Measurements from ENCODE around the gene GJA3.
A peak's percentile ranks its signal among the peaks of the same experiment; 100 is the strongest.

GJA3 gene

DNA sequence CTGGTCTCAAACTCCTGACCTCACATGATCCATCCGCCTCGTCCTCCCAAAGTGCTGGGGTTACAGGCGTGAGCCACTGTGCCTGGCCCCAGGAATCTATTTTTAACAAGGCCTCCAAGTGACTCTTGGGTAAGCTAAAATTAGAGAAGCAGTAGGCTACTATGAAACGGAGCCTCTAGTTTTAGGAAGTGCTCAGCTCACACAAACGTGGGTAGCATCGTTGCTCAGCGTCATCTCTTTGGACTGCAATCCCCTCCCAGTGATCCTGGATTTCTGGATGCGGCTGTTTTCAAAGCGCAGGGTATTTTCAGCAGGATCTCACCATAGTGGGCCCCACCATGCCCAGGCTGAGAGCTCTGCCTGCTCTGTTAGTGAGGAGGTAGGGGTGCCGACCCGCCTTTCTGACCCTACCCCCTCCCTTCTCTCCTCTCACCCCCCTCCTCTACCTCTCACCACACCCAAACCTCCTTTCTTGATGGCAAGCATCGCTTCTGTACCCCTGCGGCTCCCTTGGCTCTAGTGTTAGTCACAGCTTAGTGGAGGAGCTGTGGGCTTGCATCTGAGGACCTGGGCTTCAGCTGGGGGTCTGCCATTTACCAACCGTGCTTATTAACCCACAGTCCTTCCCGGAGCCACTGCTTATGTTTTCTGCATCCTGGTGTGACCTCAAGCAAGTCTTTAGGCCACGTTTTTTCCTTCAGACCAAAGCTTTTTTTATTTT, 34.2 kb downstream of the GJA3 start:
- DNase-seq: no peak

DNA sequence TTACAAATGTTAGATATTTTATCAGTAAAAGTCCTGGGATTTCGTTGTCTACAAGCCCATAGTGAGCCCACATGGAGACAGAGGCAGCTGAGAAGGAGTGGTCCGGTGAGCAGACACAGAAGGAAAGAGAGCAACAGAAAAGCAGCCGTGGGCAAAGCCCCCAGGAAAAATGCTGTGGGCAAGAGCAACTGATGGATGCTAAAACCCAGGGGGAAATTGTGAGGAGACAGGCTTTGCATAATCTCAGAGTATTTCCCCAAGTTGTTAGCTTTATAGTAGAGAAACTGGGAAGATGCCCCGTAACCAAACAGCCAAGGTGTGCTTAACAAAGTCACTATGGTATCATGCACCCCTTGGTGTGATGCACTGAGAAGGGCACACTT, 35.1 kb downstream of the GJA3 start:
- no peak for DNase-seq

GRCh38 chr13:20125129-20125782, 35.6 kb downstream of the GJA3 start:
- DNase-seq: no peak

GRCh38 chr13:20124303-20124702, 36.5 kb downstream of the GJA3 start:
- DNase-seq: no peak

- no peak for DNase-seq
These were observed 39.7 kb downstream of the GJA3 start for GRCh38 chr13:20121159-20121525.

GRCh38 chr13:20119960-20120359, 40.9 kb downstream of the GJA3 start:
- no peak for DNase-seq

- peak; percentile 81 for DNase-seq
These were observed 42.3 kb downstream of the GJA3 start for GRCh38 chr13:20118268-20119140.

DNA sequence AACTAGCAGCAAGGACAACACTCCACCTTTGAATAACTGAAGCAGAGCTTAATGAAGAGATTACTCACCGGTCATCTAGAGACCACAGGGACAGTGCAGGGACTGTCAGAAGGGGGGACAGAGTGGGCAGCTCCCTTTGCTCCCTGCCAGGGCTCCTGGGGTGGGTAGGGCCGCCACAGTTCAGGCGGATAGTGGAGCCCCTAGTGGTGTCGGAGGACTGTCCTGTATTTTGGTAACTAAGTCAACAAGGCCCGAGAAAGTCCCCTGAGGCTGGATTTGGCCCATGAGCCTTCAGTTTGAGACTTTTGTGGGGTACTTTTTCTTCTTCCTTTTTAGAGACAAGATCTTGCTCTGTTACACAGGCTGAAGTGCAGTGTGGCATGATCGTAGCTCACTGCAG, 44.6 kb downstream of the GJA3 start:
- DNase-seq: no peak

DNA sequence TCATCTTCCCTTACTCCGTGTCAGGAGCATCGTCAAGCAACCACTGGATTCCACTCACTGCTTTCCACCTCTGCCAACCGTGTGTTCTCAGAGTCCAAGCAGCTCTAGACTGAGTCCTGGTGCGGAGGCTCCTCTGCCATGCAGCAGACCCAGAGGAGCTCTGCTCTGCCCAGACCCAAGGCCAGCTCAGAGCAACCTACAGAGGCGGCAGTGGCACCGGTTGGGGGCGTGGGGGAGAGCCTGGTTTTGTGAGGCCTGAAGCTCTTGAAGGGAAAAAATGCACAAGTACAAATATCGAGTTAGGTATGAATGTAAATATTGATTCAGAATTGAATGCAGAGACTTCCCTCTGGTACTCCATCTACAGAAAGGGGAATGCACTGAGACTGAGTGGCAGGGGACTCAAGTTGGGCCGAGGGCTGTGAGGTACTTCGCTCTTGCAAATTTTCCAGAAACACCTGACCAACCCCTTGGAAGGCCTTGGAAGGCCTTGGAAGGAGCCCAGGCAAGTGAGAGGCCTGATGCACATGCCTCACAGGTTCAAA, 46.7 kb downstream of the GJA3 start:
- no peak for DNase-seq

DNA sequence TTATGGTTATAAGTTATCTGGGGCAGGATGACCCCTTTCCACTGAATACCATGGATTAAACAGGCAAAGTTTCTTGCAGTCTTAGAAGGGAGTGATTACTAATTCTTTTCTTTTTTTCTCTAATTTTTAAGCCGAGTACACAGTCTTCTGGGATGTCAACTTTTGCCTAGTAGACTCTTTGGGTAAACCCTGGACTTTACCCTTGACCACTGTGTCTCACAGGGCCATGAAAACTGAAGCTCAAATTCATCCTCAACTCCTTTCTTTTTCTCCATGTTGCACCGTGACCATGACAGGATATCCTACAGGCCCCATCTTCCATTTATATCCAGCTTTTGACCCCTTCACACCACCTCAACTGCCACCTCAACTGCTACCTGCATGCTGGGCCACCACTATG, 51.8 kb downstream of the GJA3 start:
- no peak for DNase-seq

DNA sequence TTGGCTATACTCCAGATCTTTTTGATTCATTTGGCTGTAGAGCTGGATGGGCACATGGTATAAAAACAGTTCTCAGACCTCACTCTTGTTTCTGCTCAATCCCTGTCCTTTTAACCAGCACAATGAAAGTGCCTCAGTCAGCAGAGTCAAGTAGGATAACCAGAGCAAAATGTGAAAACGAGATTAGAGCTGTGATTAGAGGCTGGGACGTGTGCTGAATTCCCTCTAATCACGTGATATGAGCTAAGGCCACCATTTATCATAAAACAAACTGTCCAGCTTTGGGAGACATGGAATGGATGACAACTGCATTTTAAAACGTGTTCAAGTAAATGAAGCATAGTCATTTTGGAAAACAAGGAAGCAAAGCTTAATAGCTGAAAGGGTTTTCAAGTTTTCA, 54.1 kb downstream of the GJA3 start:
- DNase-seq: no peak

GRCh38 chr13:20105161-20105689, 55.6 kb downstream of the GJA3 start:
- no peak for DNase-seq

DNA sequence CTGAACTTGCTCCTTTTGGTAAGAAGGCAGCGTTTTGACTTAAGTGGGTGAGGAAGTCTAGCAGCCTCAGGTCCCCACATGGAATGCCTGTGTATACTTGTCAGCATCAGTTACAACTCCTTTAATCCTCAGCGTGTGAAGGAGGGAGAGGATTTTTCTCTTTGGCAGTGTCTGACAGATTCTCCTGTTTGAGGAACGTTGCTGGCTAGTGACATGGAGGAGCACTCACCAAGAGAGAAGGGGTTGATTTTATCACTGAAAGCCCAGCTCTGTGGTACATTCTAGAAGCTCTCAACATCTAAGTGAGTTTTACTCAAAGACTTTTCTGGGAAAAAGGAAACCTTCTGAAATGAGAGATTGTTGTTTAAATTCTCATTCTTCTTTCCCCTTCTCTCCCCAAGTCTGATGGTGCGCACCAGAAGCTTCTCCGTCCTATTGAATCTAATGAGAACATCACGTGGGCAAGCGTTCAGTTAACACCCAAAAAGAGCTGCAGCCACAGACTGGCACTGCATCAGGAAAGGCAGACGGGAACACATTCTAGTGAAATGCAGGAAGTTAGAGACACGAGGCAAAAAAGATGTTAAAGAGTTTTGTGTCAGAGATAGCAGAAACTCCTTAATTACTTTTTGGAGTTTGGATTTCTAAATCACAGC, 58.2 kb downstream of the GJA3 start:
- DNase-seq: no peak

- no peak for DNase-seq
These were observed 59.2 kb downstream of the GJA3 start for GRCh38 chr13:20101467-20102316.

- no peak for DNase-seq
These were observed 61.5 kb downstream of the GJA3 start for GRCh38 chr13:20099319-20099718.

- no peak for DNase-seq
These were observed 66.9 kb downstream of the GJA3 start for GRCh38 chr13:20093951-20094350.

DNA sequence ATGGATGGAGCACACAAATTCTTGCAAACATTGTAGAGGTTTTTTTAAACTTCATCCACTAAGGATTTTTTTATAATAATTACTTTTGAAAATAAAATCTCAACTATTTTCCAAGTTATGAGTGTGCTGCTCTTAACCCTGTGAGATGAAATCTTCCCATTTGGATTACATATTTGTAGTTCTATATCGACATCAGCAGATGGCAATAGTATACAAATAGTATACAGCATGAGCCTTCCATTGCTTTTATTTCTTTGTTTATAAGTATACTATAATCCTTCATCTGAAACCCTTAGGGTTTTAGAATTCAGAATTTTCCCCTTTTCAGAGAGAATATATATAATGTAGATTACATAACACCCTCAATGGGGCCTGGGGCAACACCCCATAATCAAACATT, 70.5 kb downstream of the GJA3 start:
- no peak for DNase-seq

Measured in femur (tissue), 1 donor.